ENCODE data around the gene PDE4C.
"Not testable (repeated sequence)": the region's sequence is repeated elsewhere in the genome, so short reads cannot be mapped to it uniquely, and the experiment has no call there.

The PDE4C gene

DNA sequence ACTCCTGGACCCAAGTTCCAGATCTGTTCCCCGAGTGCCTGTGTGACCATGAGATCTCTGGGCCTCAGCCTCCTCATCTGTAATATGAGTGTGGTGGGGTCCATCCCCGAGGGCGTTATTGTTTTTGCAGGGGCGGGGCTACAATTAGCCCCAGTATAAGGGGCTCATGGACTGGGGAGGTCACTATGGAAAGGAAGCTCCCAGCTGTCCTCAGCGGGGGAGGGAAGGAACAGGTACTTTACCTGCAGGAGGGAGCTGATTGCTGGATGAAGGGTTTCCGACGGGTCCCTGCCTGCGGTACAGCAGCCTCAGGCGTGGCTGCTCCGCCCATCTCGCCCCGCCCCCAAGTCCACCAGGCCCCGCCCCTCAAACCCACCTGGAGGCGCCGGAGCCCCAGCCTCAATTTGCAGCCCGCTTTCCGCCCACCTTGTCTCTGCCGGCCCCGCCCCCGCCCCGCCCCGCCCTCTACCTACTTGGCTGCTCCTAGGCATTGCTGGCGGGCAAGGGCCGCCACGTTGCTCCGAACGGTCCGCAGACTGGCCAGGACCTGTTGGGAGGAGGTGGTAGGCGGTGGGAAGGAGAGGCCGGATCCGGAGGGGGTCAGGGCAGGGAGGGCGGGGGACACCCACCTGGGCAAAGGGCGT, 5.5 kb downstream of the PDE4C start:
- DNase-seq = no peak

DNA sequence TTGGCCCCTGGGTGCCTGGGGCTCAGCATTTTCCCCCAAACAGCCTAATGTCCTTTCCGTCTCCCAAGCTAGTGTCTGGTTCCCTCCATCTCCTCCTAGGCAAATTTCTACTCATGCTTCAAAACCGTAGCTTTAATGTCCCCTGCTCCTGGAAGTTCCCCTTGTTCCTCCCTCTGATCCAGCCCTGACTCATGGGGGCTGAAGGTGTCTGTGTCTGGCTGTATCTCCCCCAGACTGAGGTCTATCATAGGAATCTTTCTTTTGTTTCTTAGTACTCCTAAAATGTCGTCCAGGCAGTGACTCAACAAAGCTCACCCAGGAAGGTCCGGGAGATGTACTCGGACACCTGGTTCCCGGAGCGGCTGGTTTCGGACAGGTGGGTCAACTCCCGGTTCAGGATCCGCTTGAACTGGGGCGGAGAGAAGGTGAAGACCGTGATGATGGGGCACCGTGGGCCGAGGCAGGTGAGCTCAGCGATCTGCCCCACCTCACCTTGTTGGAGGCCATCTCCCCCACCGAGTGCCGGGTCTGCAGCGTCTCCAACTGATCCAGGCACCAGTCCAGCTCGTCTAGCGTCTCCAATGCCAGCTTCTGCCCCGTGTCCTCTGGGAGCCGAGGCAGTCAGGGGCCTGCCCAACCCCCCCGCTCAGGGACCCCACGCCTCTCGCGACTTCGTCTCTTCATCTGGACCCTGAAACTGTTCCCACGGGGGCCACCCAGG, 6.2 kb downstream of the PDE4C start:
- no peak for DNase-seq

DNA sequence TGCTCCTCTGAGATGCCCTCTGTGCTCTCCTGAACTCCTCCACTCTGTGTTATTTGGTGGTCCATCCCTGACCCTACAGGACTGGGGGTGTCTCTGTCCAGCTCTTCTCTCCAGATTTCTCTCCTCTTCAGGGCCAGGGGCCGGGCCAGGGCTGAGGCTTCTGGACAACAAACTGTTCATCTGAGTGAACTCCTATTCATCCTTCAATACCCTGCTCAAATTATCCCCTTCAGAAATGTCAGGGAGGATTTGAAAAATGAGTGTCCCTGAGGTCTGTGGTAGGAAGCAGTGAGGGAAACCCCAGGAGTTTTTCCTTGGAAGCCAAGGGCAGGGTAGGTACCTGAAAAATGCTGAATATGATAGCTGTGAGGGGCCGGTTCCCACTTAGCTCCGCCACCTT, 7.6 kb downstream of the PDE4C start:
- DNase-seq = no peak

DNA sequence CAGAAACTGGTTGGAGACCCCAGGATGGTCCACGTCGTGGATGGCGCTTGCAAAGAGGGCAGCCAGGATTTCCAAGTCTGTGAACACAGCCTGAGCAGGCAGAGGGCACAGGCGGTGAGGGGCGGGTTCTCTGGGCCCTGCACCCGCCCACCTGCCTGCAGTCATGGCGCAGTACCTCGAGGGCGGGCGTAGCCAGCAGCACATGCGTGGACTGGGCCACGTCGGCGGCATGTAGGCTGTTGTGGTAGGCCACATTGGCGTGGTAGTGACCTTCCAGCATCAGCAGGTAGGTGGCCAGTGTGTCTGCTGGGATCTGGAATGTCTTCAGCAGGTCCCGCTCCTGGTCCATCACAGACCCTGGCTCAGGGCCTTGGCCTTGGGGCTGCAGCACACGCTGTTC, 8.1 kb downstream of the PDE4C start:
- DNase-seq = no peak

DNA sequence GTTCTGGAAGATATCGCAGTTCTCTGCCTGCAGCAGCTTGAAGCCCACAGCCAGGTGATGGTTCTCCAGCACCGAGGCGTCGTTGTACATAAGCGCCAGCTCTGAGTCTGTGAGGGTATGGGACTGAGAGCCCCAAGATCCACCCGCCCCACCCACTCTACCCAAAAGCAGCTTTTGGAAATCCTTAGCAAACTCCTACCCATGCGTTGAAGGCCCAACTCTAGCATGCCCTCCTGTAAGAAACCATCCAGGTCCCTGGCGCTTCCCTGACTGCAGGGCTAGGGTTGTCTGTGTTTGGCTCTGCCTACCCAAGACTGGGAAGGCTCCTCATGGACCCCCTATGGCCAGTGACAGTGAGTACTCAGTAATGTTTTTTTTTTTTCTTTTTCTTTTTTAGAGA, 9.4 kb downstream of the PDE4C start:
- no peak for DNase-seq

DNA sequence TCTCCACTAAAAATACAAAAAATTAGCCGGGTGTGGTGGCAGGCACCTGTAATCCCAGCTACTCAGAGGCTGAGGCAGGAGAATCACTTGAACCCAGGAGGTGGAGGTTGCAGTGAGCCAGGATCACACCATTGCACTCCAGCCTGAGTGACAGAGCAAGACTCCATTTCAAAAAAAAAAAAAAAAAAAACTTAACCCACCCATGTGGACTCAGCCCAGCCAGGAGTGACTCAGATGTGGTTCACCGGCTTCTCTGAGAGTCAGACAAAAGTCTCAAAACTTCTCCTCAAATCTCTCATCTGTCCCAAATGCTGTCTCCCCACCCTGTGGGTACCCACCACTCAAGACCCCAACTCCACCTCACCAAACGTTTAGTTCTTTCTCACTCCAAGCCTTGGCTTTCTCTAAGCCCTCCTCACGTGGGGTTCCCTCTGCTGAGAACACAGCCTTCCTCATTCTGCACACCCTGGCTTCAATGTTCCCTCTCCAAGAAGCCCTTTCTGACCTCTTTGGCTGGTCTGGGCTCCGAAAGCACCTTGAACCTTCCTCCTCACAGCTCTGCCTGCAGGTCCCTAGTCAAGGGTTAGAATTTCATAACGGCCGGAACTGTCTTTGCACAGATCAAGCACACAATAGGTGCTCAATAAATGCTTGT, 11.3 kb downstream of the PDE4C start:
- no peak for DNase-seq

DNA sequence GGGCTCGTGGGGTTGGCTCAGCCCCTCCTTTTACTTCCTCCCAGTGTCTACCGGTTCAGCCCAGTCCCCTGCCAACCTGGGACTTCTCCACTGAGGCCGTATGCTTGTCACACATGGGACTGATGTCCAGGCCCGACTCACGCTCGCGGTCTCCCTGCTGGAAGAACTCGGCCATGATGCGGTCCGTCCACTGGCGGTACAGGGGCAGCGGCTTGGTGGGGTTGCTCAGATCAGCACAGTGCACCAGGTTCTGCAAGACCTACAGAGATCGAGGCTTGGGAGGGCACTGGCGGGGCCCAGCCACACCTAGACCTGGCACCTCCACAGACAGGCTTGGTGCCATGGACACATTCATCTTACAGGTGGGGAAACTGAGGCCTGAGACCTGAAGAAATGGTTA, 14.6 kb downstream of the PDE4C start:
- no peak for DNase-seq

DNA sequence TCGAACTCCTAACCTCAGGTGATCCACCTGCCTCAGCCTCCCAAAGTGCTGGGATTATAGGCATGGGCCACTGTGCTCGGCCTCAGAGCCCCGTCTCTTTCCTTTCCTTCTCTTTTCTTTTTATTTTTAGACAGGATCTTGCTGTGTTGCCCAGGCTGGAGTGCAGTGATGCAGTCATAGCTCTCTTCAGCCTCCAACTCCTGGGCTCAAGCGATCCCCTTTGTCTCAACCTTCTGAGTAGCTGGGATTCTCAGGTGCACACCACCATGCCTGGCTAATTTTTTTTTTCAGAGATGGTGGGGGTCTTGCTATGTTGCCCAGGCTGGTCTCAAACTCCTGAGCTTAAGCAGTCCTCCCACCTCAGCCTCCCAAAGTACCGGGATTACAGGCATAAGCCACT, 16.3 kb downstream of the PDE4C start:
- DNase-seq = not testable (repeated sequence)

DNA sequence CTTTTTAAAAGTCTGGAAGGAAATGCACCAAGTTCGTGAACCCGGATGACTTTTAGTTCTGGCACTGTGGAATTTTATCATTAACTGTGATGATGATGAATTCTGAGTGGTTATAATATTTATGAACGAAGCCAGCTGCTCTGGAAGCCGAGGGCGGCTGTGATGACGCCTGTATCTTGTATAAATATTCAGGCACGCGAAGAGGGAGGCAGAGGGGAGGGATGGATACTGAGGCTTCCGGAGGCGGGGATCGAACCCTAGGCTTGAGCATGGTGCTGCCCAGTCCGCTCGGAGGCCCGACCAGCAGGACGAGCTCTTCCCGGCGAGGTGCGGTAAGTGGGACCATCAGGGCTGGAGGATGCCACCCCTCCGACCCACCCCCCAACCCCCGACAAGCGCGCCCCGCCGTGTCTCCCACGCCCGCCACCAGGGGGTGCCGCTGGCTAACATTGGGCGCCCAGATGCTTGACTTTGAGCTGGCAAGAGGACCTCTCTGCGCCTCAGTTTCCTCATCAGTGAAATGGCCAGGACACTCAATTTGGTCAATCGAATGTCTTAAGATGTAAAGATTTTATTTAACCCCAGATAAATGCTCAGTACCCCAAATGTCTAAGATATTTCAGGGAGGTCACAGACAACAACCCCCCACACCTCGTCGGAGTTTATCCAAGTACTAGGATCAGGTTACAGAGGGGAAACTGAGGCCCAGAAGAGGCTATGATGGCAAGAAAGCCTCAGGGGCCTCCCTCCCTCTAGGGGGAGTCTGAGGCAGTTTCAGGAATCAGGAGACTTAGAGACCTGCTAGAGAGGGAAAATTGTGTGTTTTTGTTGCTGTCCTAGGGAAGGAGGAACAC, 17.9 kb downstream of the PDE4C start:
- DNase-seq = no peak

DNA sequence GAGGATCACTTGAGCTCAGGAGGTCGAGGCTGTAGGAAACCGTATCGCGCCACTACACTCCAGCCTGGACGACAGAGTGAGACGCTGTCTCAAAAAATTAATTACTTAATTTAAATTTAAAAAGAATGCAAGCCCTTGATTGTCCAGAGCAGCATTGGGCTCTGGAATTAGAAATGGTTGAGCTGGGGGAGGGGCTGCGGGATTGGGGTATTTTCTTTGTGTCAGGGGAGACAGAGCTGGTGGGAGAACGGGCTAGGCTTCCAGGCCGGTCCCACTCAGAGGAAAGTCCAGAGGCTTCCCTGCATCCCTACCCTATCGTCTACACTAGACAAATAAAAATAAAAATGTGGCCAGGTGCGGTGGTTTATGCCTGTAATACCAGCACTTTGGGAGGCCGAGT, 20.2 kb downstream of the PDE4C start:
- DNase-seq = no peak

DNA sequence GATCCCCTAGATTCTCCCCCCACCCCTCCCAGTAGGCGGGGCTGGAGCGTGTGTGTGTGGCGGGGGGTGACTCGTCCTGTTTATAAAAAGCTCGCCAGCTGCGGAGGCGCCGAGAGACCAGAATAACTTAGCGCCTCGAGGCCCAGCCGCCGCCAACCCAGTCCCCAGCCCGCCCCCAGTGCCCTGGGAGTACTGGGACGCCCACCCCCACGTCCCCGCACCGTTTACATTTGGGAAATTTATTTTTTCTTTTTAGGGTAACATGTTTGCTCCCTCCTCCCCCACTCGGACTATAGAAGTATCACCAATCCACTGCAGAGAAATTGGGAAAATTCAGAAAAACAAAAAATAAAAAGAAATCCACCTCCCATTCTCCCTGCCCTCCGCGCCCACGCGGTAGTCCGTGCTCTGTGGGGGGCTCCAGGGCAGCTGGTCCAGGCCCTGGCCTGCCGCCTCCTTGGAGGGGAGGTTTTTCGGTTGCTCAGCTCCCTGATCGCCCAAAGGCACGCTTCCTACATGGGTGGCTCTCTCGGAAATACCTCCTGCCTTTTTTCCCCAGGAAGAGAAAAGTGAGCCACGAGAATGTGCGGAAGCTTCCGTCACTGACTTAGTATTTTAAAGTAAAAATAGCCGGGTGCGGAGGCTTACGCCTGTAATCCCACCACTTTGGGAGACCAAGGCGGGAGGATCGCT, 20.9 kb downstream of the PDE4C start:
- DNase-seq = peak; percentile 16

DNA sequence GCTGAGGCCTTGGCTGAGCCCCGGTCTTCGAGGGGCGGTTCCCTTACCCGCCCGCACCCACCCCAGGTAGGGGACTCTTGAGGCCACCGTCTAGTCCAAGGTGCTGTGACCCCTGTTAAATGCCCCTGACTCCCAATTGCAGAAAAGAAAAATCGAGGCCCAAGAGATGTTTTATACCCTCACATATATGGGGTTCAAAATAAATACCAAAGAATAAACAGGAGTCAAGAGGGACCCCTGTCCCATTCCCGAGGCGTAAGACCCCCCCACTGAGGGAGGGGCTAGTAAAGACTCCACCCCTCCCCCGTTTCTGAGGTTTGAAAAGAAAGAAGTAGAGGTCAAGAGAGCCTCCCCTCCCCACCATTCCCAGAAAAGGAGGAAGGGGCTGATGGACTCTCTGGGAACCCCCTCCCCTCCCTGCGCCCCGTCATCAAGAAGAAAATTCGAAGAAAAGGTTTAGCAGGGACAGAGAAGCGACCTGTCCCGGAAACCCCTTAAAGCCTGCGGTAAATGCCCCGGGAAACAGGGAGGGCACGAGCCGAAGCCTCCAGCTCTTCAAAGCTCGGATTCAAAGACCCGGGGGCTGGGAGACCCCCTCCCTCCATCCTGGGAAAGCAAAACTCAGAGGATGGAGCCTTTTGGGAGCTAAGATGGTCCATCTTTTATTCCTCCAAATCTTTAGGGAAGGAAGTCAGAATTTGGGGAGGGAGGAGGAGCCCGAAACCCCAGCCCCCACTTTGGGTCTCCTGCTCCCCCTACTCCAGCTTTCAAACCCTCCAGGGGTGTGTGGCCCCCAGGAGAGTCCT, 21.6 kb downstream of the PDE4C start:
- no peak for DNase-seq

DNA sequence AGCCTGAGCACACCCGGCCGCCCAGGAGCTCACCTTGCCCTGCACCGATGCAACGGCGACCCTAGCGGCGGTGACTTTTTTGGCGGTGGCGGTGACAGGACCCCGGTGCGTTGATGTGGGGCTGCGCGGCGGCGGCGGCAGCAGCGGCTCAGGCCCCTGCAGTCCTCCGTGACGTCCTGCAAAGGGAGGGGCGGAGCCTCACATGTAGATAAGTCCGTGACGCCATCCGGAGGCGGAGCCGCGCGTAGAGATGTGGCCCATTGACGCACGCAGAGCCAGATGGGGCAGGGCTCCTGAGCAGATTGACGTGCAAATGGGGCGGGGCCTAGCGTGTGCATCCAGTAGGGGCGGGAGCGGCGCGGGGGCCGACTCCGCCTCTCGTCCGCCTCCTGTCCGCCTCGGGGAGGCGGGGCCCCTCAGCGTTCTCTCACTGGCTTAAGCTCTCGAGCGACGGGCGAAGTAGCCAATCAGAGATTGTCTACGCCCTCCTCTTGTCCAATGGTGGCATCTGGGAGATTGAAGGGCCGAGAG, 22.3 kb downstream of the PDE4C start, which contains the start of gene RAB3A:
Gene RAB3A (minus strand): TSS at position 180 of the 531 bp plus-strand sequence. CDS start 1,302 bp downstream, outside the sequence.
- DNase-seq = peak; percentile 99

DNA sequence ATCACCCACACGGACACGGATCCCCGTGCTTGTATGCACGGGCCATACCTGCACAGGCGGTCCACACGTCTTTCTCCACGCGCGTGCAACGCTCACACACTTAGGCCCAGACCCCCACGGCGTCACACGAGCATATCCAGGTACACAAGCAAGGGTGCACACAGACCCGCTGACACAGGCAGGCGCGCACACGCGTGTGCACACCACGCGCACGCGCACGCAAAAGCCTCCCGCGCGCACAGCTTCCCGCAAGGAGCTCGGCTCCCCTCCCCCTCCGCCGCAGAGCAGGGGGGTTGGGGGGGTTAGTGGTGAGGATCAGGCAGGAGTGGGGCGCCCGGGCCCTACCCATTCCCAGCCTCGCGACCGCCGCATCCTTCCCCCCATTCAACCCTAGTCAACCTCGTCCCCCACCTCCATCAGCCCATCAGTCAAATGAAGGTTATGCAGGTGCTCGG, 22.8 kb downstream of the PDE4C start:
- DNase-seq = no peak

DNA sequence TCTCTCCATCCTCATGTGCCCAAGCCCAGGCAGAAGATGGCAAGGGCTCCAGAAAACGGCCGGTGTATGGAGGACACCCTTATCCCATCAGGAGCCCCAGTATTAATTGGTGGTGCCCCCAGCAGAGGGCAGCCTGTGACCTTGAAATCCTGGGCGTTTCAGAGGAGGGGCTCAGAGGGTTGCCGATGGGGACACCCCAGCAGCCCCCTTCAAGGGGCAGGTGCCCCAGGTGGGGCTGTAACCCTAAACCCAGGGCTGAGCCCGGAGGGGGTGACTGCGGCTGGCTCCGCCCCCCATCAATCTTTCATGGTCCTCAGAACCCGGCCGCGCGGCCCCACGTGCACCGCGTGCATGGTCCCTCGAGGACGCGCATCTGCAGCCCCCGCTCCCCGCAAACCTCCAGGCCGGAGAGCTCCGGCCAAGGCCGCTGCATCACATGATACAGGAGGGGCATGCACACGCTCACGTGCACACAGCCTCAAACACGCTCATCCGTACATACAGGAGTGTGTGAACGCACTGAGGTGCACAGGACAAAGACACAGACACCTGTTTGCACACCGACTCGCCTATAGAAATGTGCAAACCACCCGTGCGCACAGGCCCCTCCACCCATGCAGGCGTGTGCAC, 23.3 kb downstream of the PDE4C start:
- peak; percentile 9 for DNase-seq

DNA sequence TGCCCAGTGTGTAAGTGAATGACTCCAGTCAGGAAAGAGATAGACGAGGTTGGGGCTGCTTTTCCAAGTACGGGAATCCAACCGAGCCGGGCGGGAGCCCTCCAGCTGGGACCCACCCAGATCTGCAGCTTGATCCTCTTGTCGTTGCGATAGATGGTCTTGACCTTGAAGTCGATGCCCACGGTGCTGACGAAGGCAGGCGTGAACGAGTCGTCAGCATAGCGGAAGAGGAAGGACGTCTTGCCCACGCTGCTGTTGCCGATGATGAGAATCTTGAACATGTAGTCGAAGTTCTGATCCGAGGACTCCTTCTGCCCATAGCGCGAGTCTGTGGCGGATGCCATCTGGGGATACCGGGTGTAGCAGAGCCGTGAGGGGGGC, 23.9 kb downstream of the PDE4C start:
- DNase-seq = no peak

DNA sequence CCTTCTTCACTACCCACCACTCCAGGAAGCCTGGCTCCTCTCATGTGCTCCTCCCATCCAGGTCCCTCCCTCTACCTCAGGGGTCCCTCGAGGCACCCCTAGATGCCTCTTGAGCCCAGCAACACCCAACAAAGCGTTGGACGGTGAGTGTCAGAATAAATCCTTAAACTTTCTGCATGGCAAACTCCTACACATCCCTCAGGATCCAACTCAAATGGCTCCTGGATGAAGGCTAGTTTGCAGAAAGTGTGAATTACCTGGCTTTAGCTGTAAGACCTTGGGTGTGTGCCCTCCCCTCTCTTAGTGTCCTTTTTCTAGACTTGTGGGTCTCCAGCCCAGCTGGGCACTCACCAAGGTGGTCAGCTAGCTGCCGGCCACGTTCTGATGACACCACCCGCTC, 27.9 kb downstream of the PDE4C start:
- no peak for DNase-seq

DNA sequence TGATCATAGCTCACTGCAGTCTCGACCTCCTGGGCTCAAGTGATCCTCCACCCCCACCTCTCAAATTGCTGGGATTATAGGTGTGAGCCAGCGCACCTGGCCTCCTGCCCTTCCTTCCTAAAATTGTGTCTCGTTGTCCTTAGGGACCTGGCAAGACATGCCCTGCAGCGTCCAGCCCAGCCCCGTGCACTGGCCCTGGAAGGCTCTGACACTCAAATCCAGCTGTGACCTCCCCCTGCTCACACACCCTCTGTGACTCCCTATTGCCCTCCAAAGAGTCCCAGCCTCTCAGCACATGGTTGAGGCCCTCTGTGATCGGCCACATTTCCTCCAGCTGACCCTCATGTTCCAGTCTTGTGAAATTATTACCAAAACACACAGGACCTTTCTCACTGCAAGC, 28.3 kb downstream of the PDE4C start:
- DNase-seq = no peak

DNA sequence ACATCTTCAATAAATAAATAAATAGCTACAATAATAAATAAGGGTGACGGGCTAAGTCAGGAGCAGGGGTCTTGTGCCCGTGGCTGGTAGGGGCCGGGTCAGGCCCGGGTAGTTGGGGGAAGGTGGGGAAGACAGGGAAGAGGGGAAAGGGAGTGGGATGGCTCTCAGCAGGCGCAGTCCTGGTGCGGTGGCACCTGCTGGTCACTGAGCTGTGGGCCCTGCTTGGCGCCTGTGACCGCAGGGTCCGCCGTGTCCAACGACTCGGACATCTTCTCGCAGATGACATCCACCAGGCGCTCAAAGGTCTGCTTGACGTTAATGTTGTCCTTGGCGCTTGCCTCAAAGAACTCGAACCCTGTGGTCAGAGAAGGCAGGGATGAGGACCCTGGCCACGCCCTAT, 28.9 kb downstream of the PDE4C start:
- no peak for DNase-seq

DNA sequence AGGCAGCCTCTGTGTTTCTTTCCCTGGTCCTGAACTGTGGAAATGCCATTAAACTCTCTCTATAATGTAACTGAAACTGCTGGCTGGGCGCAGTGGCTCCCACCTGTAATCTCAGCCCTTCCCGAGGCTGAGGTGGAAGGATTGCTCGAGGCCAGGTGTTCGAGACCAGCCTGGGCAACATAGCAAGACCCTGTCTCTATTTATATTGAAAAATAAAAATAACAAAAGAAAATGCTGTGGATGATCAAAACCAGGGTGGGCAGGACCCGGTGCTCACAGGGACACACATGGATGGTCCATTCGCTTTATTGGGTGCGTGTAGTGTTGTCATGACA, 29.8 kb downstream of the PDE4C start:
- DNase-seq = no peak
